VCaP (cell line): ENCODE measurements around the gene WDR81.

ENCODE experiments used
- H3K27ac ChIP-seq: fragments of 450-650 bp; 2 replicates; pipeline ENCODE4 v1.5.1; 2017
- CTCF ChIP-seq: fragments of 450-650 bp; conservative IDR thresholded peaks from 2 replicates; pipeline ENCODE4 v1.5.1; 2017; ENCODE audit warnings: mild to moderate bottlenecking, moderate library complexity

Gene WDR81

GRCh38 chr17:1744551-1745512, 20.3 kb downstream of the WDR81 start:
- no peak overlapping the region for H3K27ac ChIP-seq
- TF ChIP-seq CTCF: no peak

- no peak for TF ChIP-seq CTCF
- H3K27ac ChIP-seq: no peak overlapping the region
Observed at GRCh38 chr17:1745513-1746020, 21.1 kb downstream of the WDR81 start.

- TF ChIP-seq CTCF: no peak
- H3K27ac ChIP-seq: peak overlapping the region; percentile 67
Observed at GRCh38 chr17:1746975-1747543, 22.6 kb downstream of the WDR81 start.

- TF ChIP-seq CTCF: no peak
- H3K27ac ChIP-seq: no peak overlapping the region
Observed at GRCh38 chr17:1750628-1751027, 26.1 kb downstream of the WDR81 start.

GRCh38 chr17:1752425-1753262, 28.1 kb downstream of the WDR81 start:
- no peak for TF ChIP-seq CTCF
- H3K27ac ChIP-seq: no peak overlapping the region

GRCh38 chr17:1753767-1754429, 29.4 kb downstream of the WDR81 start:
- TF ChIP-seq CTCF: no peak
- H3K27ac ChIP-seq: no peak overlapping the region
